ENCODE measurements around the gene CDK9. TPM values are rescaled to one million over a fixed set of nuclear protein-coding genes. Genes with fewer than 3 reads are reported as not detected.
A peak's percentile ranks its signal among the peaks of the same experiment; 100 is the strongest.

CDK9 gene
- polyA plus RNA-seq, 4 donors = 62.7 to 74.9 (median 68.7) TPM

DNA sequence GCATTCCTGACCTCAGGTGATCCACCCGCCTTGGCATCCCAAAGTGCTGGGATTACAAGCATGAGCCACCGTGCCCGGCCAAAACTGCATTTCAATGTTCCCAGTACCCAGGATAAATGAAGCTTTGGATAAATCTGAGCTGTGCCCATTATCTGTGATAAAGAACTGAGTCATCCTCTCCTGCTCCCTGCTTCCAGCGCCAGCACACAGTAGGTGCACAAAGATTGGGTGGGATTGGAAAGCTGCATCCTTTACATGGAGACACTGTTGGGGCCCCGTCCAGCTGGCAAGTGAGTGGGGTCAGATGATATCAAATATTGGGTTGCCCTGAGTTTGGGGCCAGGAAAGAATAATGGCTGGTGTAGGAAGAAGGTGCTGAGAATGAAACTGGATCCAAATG, 24.8 kb upstream of the CDK9 start:
- no peak for DNase-seq (ENCODE audit: low read depth in 4 of 4, low spot score in 3 of 4)

DNA sequence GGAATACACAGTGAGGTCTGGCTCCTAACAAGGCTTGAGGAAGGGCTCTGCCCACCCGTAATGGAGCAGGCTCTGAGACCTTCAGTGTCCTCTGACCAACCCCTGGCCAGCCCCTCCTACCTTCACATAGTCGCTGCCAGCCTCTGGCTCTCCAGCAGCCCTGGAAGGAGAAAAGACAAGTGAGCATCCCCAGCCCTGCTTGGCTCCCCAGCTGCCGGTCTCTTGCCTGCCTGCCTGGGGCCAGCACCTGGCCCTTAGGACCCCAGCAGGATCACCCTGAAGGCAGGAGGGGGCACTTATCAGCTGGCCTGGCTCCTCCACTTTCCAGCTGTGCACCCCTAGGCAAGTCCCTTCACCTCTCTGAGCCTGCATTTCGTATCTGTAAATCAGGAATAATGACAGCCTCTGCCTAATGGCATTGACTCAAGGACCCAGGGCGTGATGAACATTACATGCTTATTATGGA, 24.3 kb upstream of the CDK9 start:
- DNase-seq (ENCODE audit: low read depth in 4 of 4, low spot score in 3 of 4) = no peak

DNA sequence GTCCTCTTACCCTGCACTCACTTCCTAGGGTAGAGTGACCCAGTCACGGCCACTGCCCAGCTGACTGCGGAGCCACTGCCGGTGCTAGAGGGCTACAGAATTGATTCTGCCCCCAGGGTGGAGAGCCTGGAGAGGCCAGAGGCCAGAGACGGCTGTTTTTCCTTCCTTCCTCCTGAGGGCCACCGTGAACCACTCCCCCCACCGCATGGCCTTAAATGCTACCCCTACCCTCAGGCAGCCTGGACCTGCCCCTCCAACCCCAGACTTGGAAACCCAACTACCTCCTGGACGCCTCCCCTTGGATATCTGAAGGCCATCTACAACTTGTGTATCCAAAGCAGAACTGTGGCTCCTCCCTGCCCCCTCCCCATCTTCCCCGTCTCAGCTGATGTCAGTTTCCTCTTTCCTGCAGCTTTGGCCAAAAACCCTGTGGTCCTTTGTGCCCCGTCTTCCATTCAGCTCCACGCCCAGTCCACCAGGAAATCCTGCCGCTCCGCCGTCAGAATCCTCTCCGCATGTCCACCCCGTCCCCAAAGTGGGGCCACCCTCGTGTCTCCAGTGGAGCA, 23.6 kb upstream of the CDK9 start:
- no peak for DNase-seq (ENCODE audit: low read depth in 4 of 4, low spot score in 3 of 4)

DNA sequence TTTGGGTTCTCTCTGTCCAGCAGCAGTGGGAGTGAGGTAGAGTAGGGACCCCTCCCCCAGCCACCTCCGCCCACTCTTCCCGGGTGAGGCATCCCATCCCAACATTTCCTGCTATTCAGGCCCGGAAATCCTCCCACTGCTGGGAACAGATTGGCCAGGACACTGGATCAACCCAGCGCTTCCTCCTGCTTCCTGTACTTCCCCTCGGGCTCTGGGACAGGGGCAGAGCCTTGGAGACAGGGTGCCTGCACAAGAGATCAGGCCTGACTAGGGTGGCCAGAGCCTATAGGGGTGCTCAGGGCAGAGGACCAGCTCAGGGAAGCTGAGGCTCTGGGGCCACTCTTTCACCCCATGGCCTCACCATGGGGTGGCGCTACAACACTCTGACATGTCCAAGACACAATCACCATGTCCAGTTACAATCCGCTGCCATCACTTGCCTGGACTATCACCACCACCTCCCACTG, 21.9 kb upstream of the CDK9 start:
- no peak for DNase-seq (ENCODE audit: low read depth in 4 of 4, low spot score in 3 of 4)

DNA sequence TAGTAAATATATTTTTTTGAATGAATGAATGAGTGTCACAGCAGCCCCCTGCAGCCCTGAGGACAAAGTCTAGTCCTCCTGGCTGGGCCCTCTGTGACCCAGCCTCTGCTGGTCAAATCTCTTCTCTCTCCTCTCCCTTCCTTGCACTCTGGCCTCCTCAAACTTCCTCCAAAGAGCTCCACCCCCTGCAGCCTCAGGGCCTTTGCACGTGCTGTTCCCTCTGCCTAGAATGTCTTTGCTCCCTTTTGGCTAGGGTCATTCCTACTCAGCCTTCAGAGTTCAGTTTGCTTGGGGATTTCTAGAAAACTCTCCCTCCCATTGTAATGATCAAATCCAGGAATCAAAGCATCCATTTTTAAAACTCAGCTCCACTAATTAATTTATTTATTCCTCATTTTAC, 20.4 kb upstream of the CDK9 start:
- DNase-seq (ENCODE audit: low read depth in 4 of 4, low spot score in 3 of 4) = no peak

DNA sequence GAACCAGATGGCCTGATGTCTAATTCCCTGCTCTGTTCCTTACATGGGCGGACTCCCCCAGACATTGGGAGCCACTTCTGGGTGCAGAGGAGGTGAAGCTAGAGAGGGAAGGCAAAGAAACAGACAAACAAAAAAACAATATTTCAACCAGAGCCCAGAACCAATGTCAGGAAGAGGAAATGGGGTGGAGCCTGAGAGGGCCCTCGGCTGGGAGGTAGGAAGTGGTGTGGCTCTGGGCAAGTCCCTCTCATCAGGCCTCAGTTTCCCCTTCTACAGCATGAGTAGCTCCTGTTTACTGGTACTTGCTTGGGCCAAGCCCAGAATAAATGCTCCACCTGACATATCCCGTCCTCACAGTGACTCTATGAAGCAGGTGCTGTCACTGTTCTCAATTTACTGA, 18.4 kb upstream of the CDK9 start:
- DNase-seq (ENCODE audit: low read depth in 4 of 4, low spot score in 3 of 4) = no peak

DNA sequence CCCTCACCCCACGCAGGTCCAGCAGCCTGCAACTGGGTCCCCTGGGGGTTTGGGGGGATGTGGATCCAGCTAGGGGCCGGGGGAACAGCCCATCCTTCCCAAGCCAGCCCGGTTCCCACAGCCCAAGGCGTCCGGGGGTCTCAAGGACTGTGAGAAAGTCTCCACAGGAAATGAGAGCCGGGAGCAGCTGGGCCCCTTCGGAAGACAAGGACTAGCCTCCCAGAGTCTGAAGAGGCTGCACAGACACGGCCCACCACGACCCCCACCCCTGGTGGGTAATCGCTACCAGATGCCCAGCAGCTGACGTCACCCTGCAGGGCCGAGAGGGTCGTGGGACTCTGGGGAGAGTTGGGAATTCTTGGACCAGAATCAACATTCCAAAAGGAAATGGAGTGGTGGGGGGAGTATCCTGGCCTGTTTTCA, 17.9 kb upstream of the CDK9 start:
- peak in 2 of 4 donors; percentile 54 to 60 for DNase-seq (ENCODE audit: low read depth in 4 of 4, low spot score in 3 of 4)

DNA sequence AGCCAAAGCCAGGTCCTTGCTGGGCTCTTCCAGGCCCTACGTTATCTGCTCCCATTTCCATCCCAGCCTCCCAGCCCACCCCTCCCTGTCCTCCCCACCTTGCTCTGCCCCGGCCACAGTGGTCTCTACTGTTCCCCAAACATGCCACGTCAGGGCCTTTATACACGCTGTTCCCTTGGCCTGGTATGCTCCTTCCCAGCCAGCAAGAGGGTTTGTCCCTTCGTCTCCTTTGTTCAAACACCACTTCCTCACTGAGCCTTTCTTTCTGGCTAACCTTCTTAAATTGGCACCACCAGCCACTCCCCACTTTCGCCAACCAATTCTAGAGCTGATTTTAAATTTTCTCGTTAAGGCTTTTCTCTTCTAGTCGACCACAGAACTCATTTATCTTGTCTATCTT, 17.1 kb upstream of the CDK9 start:
- DNase-seq (ENCODE audit: low read depth in 4 of 4, low spot score in 3 of 4) = no peak

DNA sequence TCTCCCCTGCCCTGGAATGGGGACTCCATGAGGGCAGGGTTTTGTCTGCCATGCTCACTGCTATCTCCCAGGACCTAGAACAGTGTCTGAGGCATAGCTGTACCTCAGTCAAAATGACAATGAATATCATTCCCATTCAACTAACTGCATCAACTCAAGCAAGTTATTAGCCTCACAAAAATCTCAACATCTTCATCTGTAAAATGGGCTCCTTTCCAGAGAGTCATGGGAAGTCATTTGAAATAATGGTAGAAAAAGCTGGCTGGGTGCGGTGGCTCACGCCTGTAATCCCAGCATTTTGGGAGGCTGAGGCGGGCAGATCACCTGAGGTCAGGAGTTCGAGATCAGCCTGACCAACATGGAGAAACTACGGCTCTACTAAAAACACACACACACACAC, 16.7 kb upstream of the CDK9 start:
- DNase-seq (ENCODE audit: low read depth in 4 of 4, low spot score in 3 of 4) = no peak

DNA sequence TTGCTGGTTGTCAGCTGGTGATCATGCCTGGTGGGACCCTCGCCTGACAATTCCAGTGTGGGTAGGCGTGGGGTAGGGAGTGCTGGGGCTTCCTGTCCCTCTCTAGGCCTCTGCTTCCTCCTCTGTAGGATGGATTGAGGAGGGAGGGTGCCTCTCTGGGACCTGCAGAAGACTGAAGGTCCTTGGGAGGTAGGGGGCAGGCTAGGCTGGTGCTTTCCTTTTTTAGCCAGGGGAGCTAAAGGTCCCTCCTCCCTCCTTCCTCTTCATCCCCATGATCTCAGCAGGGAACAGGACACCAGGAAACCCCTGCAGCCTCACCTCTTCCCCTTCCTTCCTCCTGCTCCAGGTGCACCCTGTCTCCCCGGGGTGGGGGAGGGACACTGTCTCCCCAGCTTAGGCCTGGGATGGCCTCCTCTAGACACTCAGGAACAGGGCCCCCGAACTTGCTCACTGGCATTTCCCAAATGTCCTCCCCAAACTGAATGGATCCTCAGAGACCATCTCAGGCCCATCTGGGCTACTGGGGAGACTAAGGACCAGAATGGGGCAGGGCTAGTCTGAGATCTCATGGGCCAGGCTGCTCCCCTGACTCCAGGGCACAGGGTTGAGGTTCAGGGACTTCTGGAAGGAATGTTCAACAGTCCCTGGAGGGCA, 15.8 kb upstream of the CDK9 start:
- DNase-seq (ENCODE audit: low read depth in 4 of 4, low spot score in 3 of 4) = no peak

DNA sequence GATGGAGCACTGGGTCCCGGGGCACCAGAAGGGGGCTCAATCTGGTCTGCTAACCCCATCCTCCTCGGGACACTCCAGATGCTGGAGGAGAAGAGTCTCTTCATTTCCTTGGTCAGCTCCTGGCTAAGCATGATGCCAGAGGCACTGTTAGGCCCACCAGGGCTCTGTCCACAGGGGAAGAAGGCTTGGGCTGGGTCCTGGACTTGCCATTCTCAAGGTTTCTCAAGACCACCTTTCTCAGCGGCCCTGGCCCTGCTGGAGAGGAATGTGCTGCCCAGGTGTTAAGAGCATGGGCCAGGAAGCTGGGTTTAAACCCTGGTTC, 15.3 kb upstream of the CDK9 start:
- DNase-seq (ENCODE audit: low read depth in 4 of 4, low spot score in 3 of 4) = no peak

DNA sequence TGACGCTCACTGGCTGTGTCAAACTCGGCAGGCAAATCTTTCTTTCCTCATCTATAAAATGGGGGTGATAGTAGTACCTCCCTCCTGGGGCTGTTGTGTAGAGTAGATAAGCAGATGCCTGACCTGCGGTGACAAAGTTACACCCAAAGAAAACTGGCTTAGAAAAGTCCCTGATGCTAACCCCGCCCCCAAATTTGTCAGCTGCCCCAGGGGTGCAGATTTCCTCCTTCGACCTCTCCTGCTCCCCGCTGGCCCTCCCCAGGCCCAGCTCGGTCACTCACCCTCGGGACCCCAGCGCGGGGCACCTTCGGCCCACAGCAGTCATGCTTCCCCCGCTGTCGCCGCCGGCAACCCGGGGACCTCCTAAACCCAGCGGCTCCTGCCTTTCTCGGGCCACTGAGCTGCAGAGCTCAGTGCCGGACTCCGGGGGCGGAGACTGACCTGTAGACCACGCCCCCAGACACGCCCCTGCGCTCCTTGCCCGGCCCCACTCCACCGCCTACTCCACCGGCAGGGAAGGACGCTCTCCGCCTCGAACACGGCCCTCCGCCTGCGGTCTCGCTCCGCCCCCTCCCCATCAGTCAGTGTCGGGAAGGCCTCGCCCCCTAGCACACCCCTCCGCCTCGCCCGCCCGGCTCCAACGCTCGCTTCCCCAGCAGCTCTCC, 14.8 kb upstream of the CDK9 start:
- peak; percentile 91 to 96 (median 94) for DNase-seq (ENCODE audit: low read depth in 4 of 4, low spot score in 3 of 4)

DNA sequence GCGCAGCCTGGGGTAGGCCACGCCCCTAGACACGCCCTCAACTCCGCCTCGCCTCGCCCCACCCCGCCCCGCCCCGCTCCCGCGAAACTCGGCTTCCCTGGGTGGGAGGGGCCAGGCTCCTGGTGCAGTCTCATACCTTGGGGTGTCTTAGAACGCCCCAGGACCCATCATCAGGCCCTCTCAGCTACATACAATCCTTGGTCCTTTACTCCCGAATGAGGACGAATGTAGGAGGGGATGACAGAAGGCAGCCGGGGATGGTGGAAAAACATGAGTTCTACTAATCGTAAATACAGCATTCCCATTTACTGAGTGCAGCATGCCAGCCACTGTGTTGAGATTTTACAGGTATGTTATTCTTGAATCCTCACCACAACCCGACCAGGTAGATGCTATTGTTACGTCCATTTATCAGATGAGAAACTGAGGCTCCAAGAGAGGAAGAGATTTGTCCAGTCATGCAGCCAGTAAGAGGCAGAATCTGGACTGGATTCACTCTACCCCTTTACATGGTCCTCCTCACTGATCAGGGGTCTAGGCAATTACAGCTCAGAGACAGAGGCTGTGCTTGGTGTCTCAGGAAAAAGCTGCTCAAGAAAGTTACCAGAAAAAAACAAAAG, 14.2 kb upstream of the CDK9 start:
- DNase-seq (ENCODE audit: low read depth in 4 of 4, low spot score in 3 of 4) = no peak

DNA sequence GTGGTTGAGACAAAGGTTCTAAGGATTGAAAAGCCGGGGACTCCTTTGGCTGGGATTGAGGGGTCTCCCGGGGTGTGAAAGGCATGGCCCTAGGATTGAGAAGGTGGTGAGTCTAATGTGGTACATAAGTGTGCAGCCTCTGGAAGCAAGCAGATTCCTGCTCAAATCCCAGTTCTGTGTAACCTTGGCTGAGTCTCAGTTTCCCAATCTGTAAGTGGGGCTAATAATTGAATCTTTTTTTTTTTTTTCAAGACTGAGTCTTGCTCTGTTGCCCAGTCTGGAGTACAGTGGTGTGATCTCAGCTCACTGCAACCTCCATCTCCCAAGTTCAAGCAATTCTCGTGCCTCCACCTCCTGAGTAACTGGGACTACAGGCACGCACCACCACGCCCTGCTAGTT, 13.2 kb upstream of the CDK9 start:
- no peak for DNase-seq (ENCODE audit: low read depth in 4 of 4, low spot score in 3 of 4)

DNA sequence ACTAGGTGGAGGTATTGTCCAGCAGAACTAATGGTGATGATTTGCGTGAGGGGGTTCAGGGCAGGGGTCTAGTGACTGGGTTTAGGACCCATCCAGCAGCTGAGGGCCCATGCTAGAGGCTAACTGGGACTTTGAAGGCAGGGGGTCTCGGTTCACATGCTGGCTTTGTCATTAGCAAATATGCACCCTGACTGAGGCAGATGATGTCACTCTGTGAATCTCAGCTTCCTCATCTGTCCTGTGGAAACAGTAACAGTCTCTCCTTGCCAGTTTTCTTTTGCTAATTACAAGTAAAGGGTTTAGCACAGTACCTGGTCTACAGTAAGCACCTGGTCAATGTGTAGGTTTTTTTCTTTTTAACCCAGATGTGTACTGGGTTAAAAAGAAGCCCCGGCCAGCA, 12.6 kb upstream of the CDK9 start:
- no peak for DNase-seq (ENCODE audit: low read depth in 4 of 4, low spot score in 3 of 4)

DNA sequence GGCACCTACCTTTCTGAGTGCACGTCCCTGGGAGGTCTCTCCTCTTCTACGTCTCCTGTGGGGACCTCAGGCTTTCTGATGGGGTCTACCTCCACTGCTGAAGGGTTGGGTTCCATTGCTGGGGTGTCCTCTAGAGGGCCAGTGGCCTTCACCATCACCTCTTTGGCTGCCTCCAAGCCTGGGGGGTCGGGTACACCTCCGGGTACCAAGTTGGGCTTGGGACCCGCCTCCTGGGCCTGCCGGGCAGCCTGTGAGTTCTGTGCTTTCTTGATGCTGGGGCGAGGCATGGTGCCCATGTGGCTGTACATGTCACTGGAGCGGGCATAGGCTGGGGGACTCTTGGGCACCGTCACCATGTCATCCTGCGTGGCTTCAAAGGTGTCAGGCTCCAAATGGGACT, 11.9 kb upstream of the CDK9 start:
- no peak for DNase-seq (ENCODE audit: low read depth in 4 of 4, low spot score in 3 of 4)

DNA sequence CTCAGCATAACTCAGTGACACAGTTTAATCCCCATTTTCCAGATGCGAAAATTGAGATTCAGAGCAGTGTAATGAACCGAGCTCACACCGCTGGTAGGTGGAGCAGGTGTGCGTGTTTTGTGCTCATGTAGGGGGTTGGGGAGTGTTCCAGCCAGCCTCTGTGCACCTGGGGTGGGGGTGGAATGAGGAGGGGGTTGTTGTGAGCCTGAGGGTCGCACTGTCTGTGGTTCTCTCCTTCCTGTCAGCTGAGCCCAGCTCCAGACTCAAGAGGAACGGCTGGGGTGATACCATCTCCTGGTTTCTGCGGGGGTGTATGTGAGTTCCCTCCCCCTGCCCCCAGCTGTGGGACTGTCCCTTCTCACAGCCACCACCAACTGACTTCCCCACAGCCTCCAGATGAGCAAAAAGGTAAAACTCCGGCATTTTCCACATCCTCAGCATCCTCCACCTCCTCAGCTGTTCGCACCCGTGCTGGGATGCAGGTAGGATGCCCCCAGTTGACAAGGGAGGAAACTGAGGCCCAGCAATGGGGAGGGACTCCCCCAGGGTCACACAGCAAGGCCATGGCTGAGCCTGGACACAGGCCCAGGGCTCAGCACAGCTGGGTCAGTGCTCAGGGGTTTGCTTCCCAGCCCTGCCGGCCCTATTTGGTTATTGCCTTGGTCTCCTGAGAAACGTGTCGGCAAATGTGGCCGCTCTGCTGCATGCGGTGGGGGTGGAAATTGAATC, 9.5 kb upstream of the CDK9 start:
- no peak for DNase-seq (ENCODE audit: low read depth in 4 of 4, low spot score in 3 of 4)

DNA sequence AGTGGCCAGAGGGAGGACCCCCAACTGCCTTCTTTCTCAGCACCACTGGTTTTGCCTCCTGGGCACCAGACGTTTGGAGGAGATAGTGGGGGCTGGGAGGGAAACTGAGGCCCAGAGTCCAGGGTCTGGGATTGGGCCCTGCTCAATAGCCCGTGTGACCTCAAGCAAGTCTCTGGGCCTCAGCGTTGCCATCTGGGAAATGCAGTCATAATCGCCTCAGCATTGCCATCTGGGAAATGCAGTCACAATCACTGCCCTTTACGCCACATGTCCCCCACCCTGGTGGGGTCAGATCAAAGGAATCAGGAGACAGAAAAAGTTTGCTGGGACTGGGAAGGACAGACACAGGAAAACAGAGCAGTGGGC, 8.9 kb upstream of the CDK9 start:
- no peak for DNase-seq (ENCODE audit: low read depth in 4 of 4, low spot score in 3 of 4)

DNA sequence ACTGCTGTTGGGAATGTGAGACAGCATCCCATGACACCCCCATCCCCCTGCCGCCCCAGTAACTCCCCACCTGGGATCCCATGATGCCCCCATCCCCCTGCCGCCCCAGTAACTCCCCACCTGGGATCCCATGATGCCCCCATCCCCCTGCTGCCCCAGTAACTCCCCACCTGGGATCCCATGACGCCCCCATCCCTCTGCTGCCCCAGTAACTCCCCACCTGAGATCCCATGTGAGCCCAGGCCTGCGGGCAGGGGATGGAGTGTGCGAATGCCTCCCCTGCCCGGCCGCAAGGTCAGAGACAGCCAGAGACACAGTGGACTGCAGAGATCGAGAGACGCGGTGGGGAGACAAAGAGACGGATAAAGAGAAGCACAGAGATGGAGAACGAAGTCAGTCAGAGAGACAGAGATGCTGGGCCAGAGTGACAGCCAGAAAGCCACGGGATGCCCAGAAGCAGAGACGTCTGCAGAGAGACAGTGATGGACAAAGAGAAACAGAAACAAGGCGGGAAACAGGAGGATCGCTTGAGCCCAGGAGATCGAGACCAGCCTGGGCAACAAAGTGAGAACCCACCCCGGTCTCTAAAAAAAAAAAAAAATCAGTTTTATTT, 8.4 kb upstream of the CDK9 start:
- DNase-seq (ENCODE audit: low read depth in 4 of 4, low spot score in 3 of 4) = no peak

DNA sequence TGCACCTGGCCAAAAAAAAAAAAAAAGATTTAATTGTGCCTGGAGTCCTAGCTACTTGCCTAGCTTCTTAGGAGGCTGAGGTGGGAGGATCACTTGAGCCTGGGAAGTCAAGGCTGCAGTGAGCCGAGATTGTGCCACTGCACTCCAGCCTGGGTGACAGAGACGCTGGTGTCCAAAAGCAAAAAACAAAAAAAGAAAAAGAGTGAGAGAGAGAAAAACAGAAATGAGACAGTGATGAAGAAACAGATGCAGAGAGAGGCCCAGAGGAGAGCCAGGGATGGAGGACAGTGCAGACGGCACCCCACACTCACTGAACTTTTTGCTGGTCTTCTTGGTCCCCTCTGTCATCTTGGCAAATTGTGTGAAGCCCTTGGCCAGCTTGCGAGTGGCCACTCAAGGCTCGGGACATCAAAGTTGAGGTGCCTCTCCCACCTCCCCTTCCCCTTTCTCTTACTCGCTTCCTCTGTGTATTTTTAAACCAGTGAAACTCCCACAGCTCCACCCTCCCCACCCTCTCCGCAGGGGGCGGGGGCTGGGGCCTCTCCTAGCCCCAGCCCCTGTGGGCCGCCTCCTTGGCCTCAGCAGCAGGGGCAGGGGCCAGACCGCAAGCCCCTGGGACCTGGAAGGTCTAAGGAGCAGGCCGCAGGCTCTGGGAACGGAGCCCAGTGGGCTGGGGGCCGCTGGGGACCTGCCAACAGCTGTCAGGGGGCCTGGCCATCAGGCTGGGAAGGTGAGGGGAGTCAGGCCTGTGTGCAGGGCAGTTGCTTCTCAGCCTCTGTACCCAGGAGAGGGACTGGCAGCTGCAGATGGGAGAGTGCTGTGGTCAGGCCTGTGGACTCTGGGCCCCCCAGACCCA, 7.3 kb upstream of the CDK9 start, which contains the start of gene SH2D3C:
Gene SH2D3C (minus strand): TSS at position 387 of the 856 bp plus-strand sequence. CDS start 39 bp downstream, at position 348.
- DNase-seq (ENCODE audit: low read depth in 4 of 4, low spot score in 3 of 4) = no peak

Data from left renal pelvis (tissue), 4 donors.